ENCODE measurements around the gene SCGB2A2.

Gene SCGB2A2

GRCh38 chr11:62269654-62270278 lies at the start of gene SCGB2A2:
Gene SCGB2A2, plus strand, starts transcription at chr11:62270158. Its CDS starts 59 bp downstream, at chr11:62270217.
- Histone ChIP-seq H3K36me3 (ENCODE audit: control insufficient read depth in 2 of 2, insufficient read depth in 2 of 2, low read length in 2 of 2) (no peaks in the 10 kb centered on the region), H3K4me1 (ENCODE audit: control insufficient read depth, insufficient read depth, low read length) (no peaks in the 10 kb centered on the region), H3K9ac (ENCODE audit: low read length in 2 of 2) (no peak within 1 kb of the TSS), H3K4me3 (ENCODE audit: low read length in 2 of 2) (no peak within 1 kb of the TSS), H3K27me3 (ENCODE audit: control insufficient read depth in 1 of 2, insufficient read depth in 2 of 2, low read length in 2 of 2) (peaks cover 0 to 17% of the 10 kb centered on the region in 2 donors), H3K27ac (ENCODE audit: low read length) (no peak within 1 kb of the TSS), H3K9me3 (ENCODE audit: control insufficient read depth in 2 of 2, low read length in 2 of 2) (no peaks in the 10 kb centered on the region)

- Histone ChIP-seq H3K9ac (ENCODE audit: low read length in 2 of 2) (no peak overlapping the region), H3K27me3 (ENCODE audit: control insufficient read depth in 1 of 2, insufficient read depth in 2 of 2, low read length in 2 of 2) (no peaks in the 10 kb centered on the region), H3K27ac (ENCODE audit: low read length) (no peak overlapping the region), H3K9me3 (ENCODE audit: control insufficient read depth in 2 of 2, low read length in 2 of 2) (peaks cover 16% of the 10 kb centered on the region in 2 donors), H3K4me3 (ENCODE audit: low read length in 2 of 2) (no peak overlapping the region), H3K36me3 (ENCODE audit: control insufficient read depth in 2 of 2, insufficient read depth in 2 of 2, low read length in 2 of 2) (no peaks in the 10 kb centered on the region), H3K4me1 (ENCODE audit: control insufficient read depth, insufficient read depth, low read length) (no peaks in the 10 kb centered on the region)
Observed at GRCh38 chr11:62221498-62221897, 48.5 kb upstream of the SCGB2A2 start.

- Histone ChIP-seq H3K27me3 (ENCODE audit: control insufficient read depth in 1 of 2, insufficient read depth in 2 of 2, low read length in 2 of 2) (no peaks in the 10 kb centered on the region), H3K36me3 (ENCODE audit: control insufficient read depth in 2 of 2, insufficient read depth in 2 of 2, low read length in 2 of 2) (no peaks in the 10 kb centered on the region), H3K9me3 (ENCODE audit: control insufficient read depth in 2 of 2, low read length in 2 of 2) (peaks cover 16% of the 10 kb centered on the region in 2 donors), H3K4me3 (ENCODE audit: low read length in 2 of 2) (no peak overlapping the region), H3K4me1 (ENCODE audit: control insufficient read depth, insufficient read depth, low read length) (no peaks in the 10 kb centered on the region), H3K27ac (ENCODE audit: low read length) (no peak overlapping the region), H3K9ac (ENCODE audit: low read length in 2 of 2) (no peak overlapping the region)
Observed at GRCh38 chr11:62223095-62223494, 46.9 kb upstream of the SCGB2A2 start.

- H3K4me1 ChIP-seq (ENCODE audit: control insufficient read depth, insufficient read depth, low read length), result no peaks in the 10 kb centered on the region
- no peaks in the 10 kb centered on the region for H3K9me3 ChIP-seq (ENCODE audit: control insufficient read depth in 2 of 2, low read length in 2 of 2)
- H3K4me3 ChIP-seq (ENCODE audit: low read length in 2 of 2), result no peak overlapping the region
- peaks cover 3 to 10% of the 10 kb centered on the region in 2 donors for H3K27me3 ChIP-seq (ENCODE audit: control insufficient read depth in 1 of 2, insufficient read depth in 2 of 2, low read length in 2 of 2)
- H3K27ac ChIP-seq (ENCODE audit: low read length), result no peak overlapping the region
- H3K36me3 ChIP-seq (ENCODE audit: control insufficient read depth in 2 of 2, insufficient read depth in 2 of 2, low read length in 2 of 2), result no peaks in the 10 kb centered on the region
- no peak overlapping the region for H3K9ac ChIP-seq (ENCODE audit: low read length in 2 of 2)
Observed at GRCh38 chr11:62233730-62234129, 36.2 kb upstream of the SCGB2A2 start.

GRCh38 chr11:62236187-62236586 lies 33.8 kb upstream of the SCGB2A2 start:
- H3K27me3 ChIP-seq (ENCODE audit: control insufficient read depth in 1 of 2, insufficient read depth in 2 of 2, low read length in 2 of 2), result peaks cover 3 to 12% of the 10 kb centered on the region in 2 donors
- H3K36me3 ChIP-seq (ENCODE audit: control insufficient read depth in 2 of 2, insufficient read depth in 2 of 2, low read length in 2 of 2), result no peaks in the 10 kb centered on the region
- H3K4me3 ChIP-seq (ENCODE audit: low read length in 2 of 2), result no peak overlapping the region
- H3K9me3 ChIP-seq (ENCODE audit: control insufficient read depth in 2 of 2, low read length in 2 of 2), result no peaks in the 10 kb centered on the region
- H3K9ac ChIP-seq (ENCODE audit: low read length in 2 of 2), result no peak overlapping the region
- no peaks in the 10 kb centered on the region for H3K4me1 ChIP-seq (ENCODE audit: control insufficient read depth, insufficient read depth, low read length)
- H3K27ac ChIP-seq (ENCODE audit: low read length), result no peak overlapping the region

GRCh38 chr11:62237499-62237898 lies 32.5 kb upstream of the SCGB2A2 start:
- no peak overlapping the region for H3K9ac ChIP-seq (ENCODE audit: low read length in 2 of 2)
- no peaks in the 10 kb centered on the region for H3K4me1 ChIP-seq (ENCODE audit: control insufficient read depth, insufficient read depth, low read length)
- no peaks in the 10 kb centered on the region for H3K36me3 ChIP-seq (ENCODE audit: control insufficient read depth in 2 of 2, insufficient read depth in 2 of 2, low read length in 2 of 2)
- no peaks in the 10 kb centered on the region for H3K9me3 ChIP-seq (ENCODE audit: control insufficient read depth in 2 of 2, low read length in 2 of 2)
- H3K27ac ChIP-seq (ENCODE audit: low read length), result no peak overlapping the region
- peaks cover 6 to 10% of the 10 kb centered on the region in 2 donors for H3K27me3 ChIP-seq (ENCODE audit: control insufficient read depth in 1 of 2, insufficient read depth in 2 of 2, low read length in 2 of 2)
- H3K4me3 ChIP-seq (ENCODE audit: low read length in 2 of 2), result no peak overlapping the region

- Histone ChIP-seq H3K27ac (ENCODE audit: low read length) (no peak overlapping the region), H3K4me3 (ENCODE audit: low read length in 2 of 2) (no peak overlapping the region), H3K27me3 (ENCODE audit: control insufficient read depth in 1 of 2, insufficient read depth in 2 of 2, low read length in 2 of 2) (peaks cover 6 to 9% of the 10 kb centered on the region in 2 donors), H3K4me1 (ENCODE audit: control insufficient read depth, insufficient read depth, low read length) (no peaks in the 10 kb centered on the region), H3K36me3 (ENCODE audit: control insufficient read depth in 2 of 2, insufficient read depth in 2 of 2, low read length in 2 of 2) (no peaks in the 10 kb centered on the region), H3K9me3 (ENCODE audit: control insufficient read depth in 2 of 2, low read length in 2 of 2) (no peaks in the 10 kb centered on the region), H3K9ac (ENCODE audit: low read length in 2 of 2) (no peak overlapping the region)
Observed at GRCh38 chr11:62238151-62238550, 31.8 kb upstream of the SCGB2A2 start.

GRCh38 chr11:62241095-62241494 lies 28.9 kb upstream of the SCGB2A2 start:
- H3K27ac ChIP-seq (ENCODE audit: low read length), result no peak overlapping the region
- no peaks in the 10 kb centered on the region for H3K9me3 ChIP-seq (ENCODE audit: control insufficient read depth in 2 of 2, low read length in 2 of 2)
- no peaks in the 10 kb centered on the region for H3K36me3 ChIP-seq (ENCODE audit: control insufficient read depth in 2 of 2, insufficient read depth in 2 of 2, low read length in 2 of 2)
- no peaks in the 10 kb centered on the region for H3K4me1 ChIP-seq (ENCODE audit: control insufficient read depth, insufficient read depth, low read length)
- no peak overlapping the region for H3K9ac ChIP-seq (ENCODE audit: low read length in 2 of 2)
- H3K4me3 ChIP-seq (ENCODE audit: low read length in 2 of 2), result no peak overlapping the region
- peaks cover 6 to 9% of the 10 kb centered on the region in 2 donors for H3K27me3 ChIP-seq (ENCODE audit: control insufficient read depth in 1 of 2, insufficient read depth in 2 of 2, low read length in 2 of 2)

- Histone ChIP-seq H3K27ac (ENCODE audit: low read length) (no peak within 1 kb of the TSS), H3K27me3 (ENCODE audit: control insufficient read depth in 1 of 2, insufficient read depth in 2 of 2, low read length in 2 of 2) (peaks cover 6 to 9% of the 10 kb centered on the region in 2 donors), H3K9ac (ENCODE audit: low read length in 2 of 2) (no peak within 1 kb of the TSS), H3K4me1 (ENCODE audit: control insufficient read depth, insufficient read depth, low read length) (no peaks in the 10 kb centered on the region), H3K4me3 (ENCODE audit: low read length in 2 of 2) (no peak within 1 kb of the TSS), H3K9me3 (ENCODE audit: control insufficient read depth in 2 of 2, low read length in 2 of 2) (no peaks in the 10 kb centered on the region), H3K36me3 (ENCODE audit: control insufficient read depth in 2 of 2, insufficient read depth in 2 of 2, low read length in 2 of 2) (no peaks in the 10 kb centered on the region)
Observed at GRCh38 chr11:62242021-62242420, 27.9 kb upstream of the SCGB2A2 start, which contains the start of gene SCGB1D2. Gene SCGB1D2, plus strand, starts transcription at chr11:62242239. Its CDS starts 69 bp downstream, at chr11:62242308.

- Histone ChIP-seq H3K4me3 (ENCODE audit: low read length in 2 of 2) (no peak overlapping the region), H3K9me3 (ENCODE audit: control insufficient read depth in 2 of 2, low read length in 2 of 2) (peaks cover 0 to under 1% of the 10 kb centered on the region in 2 donors), H3K36me3 (ENCODE audit: control insufficient read depth in 2 of 2, insufficient read depth in 2 of 2, low read length in 2 of 2) (no peaks in the 10 kb centered on the region), H3K27me3 (ENCODE audit: control insufficient read depth in 1 of 2, insufficient read depth in 2 of 2, low read length in 2 of 2) (peaks cover 0 to 2% of the 10 kb centered on the region in 2 donors), H3K4me1 (ENCODE audit: control insufficient read depth, insufficient read depth, low read length) (no peaks in the 10 kb centered on the region), H3K9ac (ENCODE audit: low read length in 2 of 2) (no peak overlapping the region), H3K27ac (ENCODE audit: low read length) (no peak overlapping the region)
Observed at GRCh38 chr11:62245271-62245753, 24.6 kb upstream of the SCGB2A2 start.

- Histone ChIP-seq H3K4me3 (ENCODE audit: low read length in 2 of 2) (no peak overlapping the region), H3K27ac (ENCODE audit: low read length) (no peak overlapping the region)
Observed at GRCh38 chr11:62251698-62252097, 18.3 kb upstream of the SCGB2A2 start.

More at GRCh38 chr11:62251698-62252097, 18.3 kb upstream of the SCGB2A2 start:
- Histone ChIP-seq H3K27me3 (ENCODE audit: control insufficient read depth in 1 of 2, insufficient read depth in 2 of 2, low read length in 2 of 2) (no peaks in the 10 kb centered on the region), H3K36me3 (ENCODE audit: control insufficient read depth in 2 of 2, insufficient read depth in 2 of 2, low read length in 2 of 2) (no peaks in the 10 kb centered on the region), H3K4me1 (ENCODE audit: control insufficient read depth, insufficient read depth, low read length) (no peaks in the 10 kb centered on the region), H3K9ac (ENCODE audit: low read length in 2 of 2) (no peak overlapping the region), H3K9me3 (ENCODE audit: control insufficient read depth in 2 of 2, low read length in 2 of 2) (peaks cover 17 to 24% of the 10 kb centered on the region in 2 donors)
